ENCODE measurements around the gene ZCCHC9.
"Not testable (repeated sequence)": the region's sequence is repeated elsewhere in the genome, so short reads cannot be mapped to it uniquely, and the experiment has no call there.

ZCCHC9 gene

GRCh38 chr5:81310402-81311063 is 9.1 kb downstream of the ZCCHC9 start:
- DNase-seq, result no peak

- DNase-seq, result no peak
Observed at GRCh38 chr5:81313278-81313677, 11.9 kb downstream of the ZCCHC9 start.

- DNase-seq, result no peak
Observed at GRCh38 chr5:81313686-81314085, 12.3 kb downstream of the ZCCHC9 start.

GRCh38 chr5:81314581-81314980 is 13.2 kb downstream of the ZCCHC9 start:
- no peak for DNase-seq

DNA sequence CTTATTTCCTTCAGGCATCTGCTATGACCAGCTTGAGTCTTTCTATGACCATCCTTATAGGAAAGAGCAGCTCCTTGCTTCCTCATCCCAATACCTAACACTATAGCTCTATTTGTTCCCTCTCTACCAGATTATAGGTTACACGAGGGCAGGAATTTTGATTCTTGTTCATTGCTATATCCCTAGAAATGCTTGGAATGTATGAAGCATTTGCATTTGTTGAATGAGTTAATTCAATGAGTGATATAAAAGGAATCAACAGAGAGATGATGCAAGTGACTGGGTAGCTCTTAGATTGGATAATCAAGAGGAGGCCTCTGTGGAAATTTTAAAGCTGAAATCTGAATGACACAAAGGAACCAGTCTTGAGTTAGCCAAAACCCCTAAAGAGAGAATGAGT is 13.9 kb downstream of the ZCCHC9 start:
- no peak for DNase-seq

GRCh38 chr5:81315830-81316229 is 14.4 kb downstream of the ZCCHC9 start:
- DNase-seq, result no peak

GRCh38 chr5:81316571-81316970 is 15.2 kb downstream of the ZCCHC9 start:
- DNase-seq, result no peak

GRCh38 chr5:81317536-81317935 is 16.1 kb downstream of the ZCCHC9 start:
- DNase-seq, result no peak

DNA sequence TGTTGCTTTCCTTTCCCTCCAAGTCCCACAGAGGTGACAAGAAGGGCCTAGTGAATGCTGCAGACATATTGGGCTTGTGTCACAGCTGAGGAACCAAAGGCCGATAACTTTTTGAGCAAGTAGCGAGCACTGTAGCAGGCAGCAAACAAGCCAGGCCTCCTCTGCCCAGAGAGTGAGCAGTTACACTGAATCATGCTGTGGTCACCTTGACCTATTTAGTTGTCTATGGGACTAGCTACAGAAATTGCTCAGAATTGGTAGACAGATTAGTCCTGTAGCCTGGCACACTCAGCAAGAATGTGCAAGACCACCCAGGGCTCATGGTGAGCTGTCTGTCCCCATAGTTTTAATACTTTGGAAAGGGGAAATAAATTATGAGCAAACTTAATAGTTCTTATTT is 25.2 kb downstream of the ZCCHC9 start:
- DNase-seq, result no peak

DNA sequence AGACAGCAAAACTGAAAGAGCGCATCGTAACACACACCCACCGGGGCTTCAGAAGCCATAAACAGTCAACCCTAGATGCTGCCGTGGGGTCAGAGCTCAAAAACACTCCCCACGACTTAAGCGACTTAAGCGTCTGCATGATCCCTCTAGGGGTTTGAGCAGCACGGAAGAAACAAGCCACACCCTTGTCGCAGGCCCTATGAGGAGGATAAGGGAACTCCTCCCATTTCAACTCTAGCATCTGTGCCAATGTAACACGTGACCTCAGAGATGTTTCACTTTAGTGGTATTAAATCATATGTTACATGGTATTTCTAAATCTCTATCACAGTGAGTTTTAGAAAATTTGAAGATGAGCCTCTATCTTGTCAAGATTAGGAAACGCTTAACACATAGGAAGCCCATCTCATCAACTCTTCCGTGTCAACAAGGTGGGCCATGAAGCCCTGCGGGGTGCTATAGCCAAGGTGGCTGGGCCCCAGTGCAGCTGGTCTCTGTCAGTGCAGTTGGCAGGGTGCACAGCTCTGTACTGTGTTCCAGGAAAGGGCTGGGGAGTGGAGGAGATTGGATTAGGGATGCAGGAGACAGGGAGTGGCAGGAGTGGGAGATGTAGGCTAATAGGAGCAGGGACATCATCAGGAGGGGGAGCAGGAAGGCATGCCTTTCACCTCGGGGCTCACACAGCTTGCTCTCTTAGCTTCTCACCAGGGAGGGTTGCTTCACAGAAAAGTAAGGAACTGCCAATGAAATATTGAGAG is 33.1 kb downstream of the ZCCHC9 start:
- no peak for DNase-seq

DNA sequence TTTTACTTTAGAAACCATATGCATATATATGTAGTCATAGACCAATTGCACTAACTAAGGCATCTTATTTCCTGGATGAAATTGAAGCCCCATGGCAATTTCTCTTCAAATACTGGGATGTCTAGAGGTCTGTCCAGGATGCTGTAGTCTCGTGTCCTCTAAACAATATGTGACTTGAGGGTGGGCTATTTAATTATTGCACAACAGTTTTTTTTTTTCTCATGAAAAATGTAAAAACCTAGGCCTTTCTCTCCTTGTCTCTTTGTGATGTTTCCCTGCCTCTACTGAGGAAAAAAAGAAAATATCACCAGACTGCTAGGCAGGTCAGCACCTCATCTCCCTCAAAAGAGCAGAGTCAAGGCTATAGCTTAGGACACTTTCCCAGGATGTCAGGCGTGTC is 34.6 kb downstream of the ZCCHC9 start:
- no peak for DNase-seq

- no peak for DNase-seq
Observed at GRCh38 chr5:81336556-81336955, 35.2 kb downstream of the ZCCHC9 start.

DNA sequence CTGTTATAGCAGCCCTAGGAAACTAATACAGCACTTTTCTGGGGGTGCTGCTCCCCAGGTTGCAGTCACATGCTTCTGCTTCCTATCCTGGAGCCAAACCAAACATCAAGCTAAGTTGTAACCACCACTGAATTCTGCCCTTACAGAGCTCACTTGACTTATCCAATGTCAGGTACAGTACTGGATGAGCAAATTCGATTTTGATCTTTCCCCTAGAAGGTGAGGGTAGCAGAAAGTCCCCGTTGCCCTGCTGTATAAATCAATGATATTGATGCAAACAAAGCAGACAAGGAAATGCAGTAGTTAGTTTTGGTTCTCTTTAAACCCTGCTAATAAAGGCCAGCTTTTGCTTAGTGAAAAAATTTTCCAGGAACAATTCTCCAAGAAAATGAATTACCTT is 36.4 kb downstream of the ZCCHC9 start:
- no peak for DNase-seq

DNA sequence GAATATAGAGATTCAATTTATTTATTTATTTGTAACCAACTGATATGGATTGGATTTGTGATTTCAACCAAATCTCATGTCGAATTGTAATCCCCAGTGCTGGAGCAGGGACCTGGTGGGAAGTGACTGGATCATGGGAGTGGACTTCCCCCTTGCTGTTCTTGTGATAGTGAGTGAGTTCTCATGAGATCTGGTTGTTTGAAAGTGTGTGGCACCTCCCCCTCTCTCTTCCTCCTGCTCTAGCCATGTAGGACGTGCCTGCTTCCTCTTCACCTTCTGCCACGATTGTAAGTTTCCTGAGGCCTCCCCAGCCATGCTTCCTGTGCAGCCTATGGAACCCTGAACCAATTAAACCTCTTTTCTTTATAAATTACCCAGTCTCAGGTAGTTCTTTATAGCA is 36.8 kb downstream of the ZCCHC9 start:
- not testable (repeated sequence) for DNase-seq

- DNase-seq, result no peak
Observed at GRCh38 chr5:81344736-81345135, 43.3 kb downstream of the ZCCHC9 start.

GRCh38 chr5:81345411-81346003 is 44.1 kb downstream of the ZCCHC9 start:
- DNase-seq, result no peak

DNA sequence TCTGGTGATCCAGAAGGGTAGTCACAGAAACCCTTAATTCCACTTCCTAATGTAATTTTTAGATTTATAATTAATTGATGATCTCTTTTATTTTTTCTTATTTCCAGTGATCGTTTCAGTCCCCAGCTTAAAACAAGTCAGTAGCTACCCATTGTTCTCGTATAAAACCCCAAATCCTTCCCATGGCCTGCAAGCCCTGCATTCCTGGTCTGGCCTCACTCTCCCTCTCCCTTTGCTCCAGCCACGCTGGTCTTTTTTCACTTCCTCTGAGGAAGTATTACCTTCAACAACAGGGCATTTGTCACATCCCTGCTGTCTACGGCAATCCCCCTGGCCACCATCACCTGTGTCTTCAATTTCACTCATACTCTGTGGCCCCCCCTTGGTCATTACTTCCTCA is 47.8 kb downstream of the ZCCHC9 start:
- no peak for DNase-seq

GRCh38 chr5:81350507-81350906 is 49.1 kb downstream of the ZCCHC9 start:
- DNase-seq, result no peak

GRCh38 chr5:81353189-81353588 is 51.8 kb downstream of the ZCCHC9 start:
- no peak for DNase-seq

DNA sequence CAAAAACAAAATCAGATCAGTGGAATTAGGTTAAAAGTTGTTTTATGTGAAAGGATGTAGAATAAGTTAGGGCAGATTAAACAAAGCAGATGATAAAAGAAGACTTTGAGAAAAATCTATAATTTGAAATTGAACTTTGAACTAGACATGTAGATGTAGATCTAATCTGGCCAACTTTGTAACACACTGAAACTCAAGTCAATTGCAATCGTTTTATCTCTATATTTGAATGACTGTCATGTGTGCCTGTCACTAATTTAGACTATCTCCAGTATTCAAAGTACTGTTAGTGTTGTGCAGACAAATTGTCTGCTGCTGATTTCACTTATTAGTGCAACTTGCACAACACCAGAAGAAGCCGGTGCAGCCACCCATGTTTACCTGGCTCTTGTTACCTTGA is 52.7 kb downstream of the ZCCHC9 start:
- DNase-seq, result no peak

- no peak for DNase-seq
Observed at GRCh38 chr5:81355291-81356251, 54.2 kb downstream of the ZCCHC9 start.

- DNase-seq, result no peak
Observed at GRCh38 chr5:81359108-81359507, 57.7 kb downstream of the ZCCHC9 start.

DNA sequence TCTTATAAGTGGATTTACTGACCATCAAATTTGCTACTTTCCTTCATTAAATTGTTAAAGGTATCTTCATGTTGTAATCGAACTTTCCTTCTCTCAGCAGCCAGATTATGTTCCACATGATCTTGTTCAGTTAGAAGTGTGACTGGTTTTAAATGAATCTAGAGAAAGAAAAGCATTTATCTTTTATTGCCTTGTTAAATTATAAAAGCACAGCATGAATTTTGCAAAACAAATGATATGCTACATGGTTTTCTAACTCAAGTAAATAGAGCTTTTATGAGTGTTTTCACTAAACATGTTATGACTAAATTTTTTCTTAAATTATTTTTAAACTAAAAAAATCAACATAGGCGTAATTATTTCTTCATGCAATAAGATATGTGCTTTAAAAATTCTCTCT is 58.5 kb downstream of the ZCCHC9 start:
- no peak for DNase-seq
